Dedifferentiated amniotic fluid mesenchymal stem cell (primary cell): Measurements from ENCODE around the gene UPF1.

ENCODE experiments used
- DNase-seq: peaks from one replicate; pipeline ENCODE4 v3.0.0-alpha.2; 2016; ENCODE audit errors: extremely low spot score

UPF1 gene

GRCh38 chr19:18831524-18832305, at the start of gene UPF1:
TSS of gene UPF1 (plus strand) at chr19:18831959. CDS start at chr19:18832210, 251 bp downstream.
- peak; percentile 84 for DNase-seq

- no peak for DNase-seq
Observed at GRCh38 chr19:18782559-18783225, 49.1 kb upstream of the UPF1 start.

- DNase-seq: no peak
Observed at GRCh38 chr19:18783958-18784785, 47.6 kb upstream of the UPF1 start.

- no peak for DNase-seq
Observed at GRCh38 chr19:18784786-18785120, 47.0 kb upstream of the UPF1 start.

- DNase-seq: no peak
Observed at GRCh38 chr19:18785179-18786124, 46.3 kb upstream of the UPF1 start.

GRCh38 chr19:18788529-18789421, 43.0 kb upstream of the UPF1 start:
- DNase-seq: no peak

GRCh38 chr19:18789422-18789869, 42.3 kb upstream of the UPF1 start:
- no peak for DNase-seq

GRCh38 chr19:18789883-18790565, 41.7 kb upstream of the UPF1 start:
- DNase-seq: no peak

- no peak for DNase-seq
Observed at GRCh38 chr19:18790566-18791314, 41.0 kb upstream of the UPF1 start, which contains the start of gene COMP. TSS of gene COMP (minus strand) at chr19:18791305. CDS start at chr19:18791269, 36 bp downstream.

GRCh38 chr19:18791315-18791678, 40.5 kb upstream of the UPF1 start:
- DNase-seq: no peak

GRCh38 chr19:18792661-18793060, 39.1 kb upstream of the UPF1 start:
- DNase-seq: no peak

GRCh38 chr19:18793144-18794028, 38.4 kb upstream of the UPF1 start:
- no peak for DNase-seq

GRCh38 chr19:18794029-18794313, 37.8 kb upstream of the UPF1 start:
- no peak for DNase-seq

GRCh38 chr19:18794692-18795091, 37.1 kb upstream of the UPF1 start:
- no peak for DNase-seq

GRCh38 chr19:18795540-18795939, 36.2 kb upstream of the UPF1 start:
- peak; percentile 18 for DNase-seq

GRCh38 chr19:18796239-18796638, 35.5 kb upstream of the UPF1 start:
- no peak for DNase-seq

GRCh38 chr19:18798384-18799352, 33.1 kb upstream of the UPF1 start:
- no peak for DNase-seq
